T-helper 9 cell (primary cell): ENCODE results near the gene PPP3CA.
"Not testable (repeated sequence)": the region's sequence is repeated elsewhere in the genome, so short reads cannot be mapped to it uniquely, and the experiment has no call there.

Source experiments
- DNase-seq: peaks from one replicate; pipeline ENCODE4 v3.0.0-alpha.2; 2020

PPP3CA gene

GRCh38 chr4:101200561-101200960 lies 146.8 kb downstream of the PPP3CA start:
- DNase-seq: no peak

GRCh38 chr4:101199507-101200285 lies 147.6 kb downstream of the PPP3CA start:
- no peak for DNase-seq

GRCh38 chr4:101198682-101199339 lies 148.5 kb downstream of the PPP3CA start:
- DNase-seq: no peak

- no peak for DNase-seq
Observed at GRCh38 chr4:101197350-101197749, 150.0 kb downstream of the PPP3CA start.

GRCh38 chr4:101192244-101192643 lies 155.1 kb downstream of the PPP3CA start:
- DNase-seq: no peak

GRCh38 chr4:101191302-101192098 lies 155.8 kb downstream of the PPP3CA start:
- DNase-seq: no peak

- no peak for DNase-seq
Observed at GRCh38 chr4:101190751-101191150, 156.6 kb downstream of the PPP3CA start.

- DNase-seq: no peak
Observed at GRCh38 chr4:101188906-101189305, 158.4 kb downstream of the PPP3CA start.

GRCh38 chr4:101187841-101188240 lies 159.5 kb downstream of the PPP3CA start:
- no peak for DNase-seq

- DNase-seq: no peak
Observed at GRCh38 chr4:101186567-101187184, 160.7 kb downstream of the PPP3CA start.

- no peak for DNase-seq
Observed at GRCh38 chr4:101184668-101185067, 162.7 kb downstream of the PPP3CA start.

- no peak for DNase-seq
Observed at GRCh38 chr4:101183666-101184373, 163.5 kb downstream of the PPP3CA start.

GRCh38 chr4:101183221-101183620 lies 164.1 kb downstream of the PPP3CA start:
- DNase-seq: no peak

- not testable (repeated sequence) for DNase-seq
Observed at GRCh38 chr4:101182688-101183087, 164.6 kb downstream of the PPP3CA start.

- DNase-seq: no peak
Observed at GRCh38 chr4:101178731-101179130, 168.6 kb downstream of the PPP3CA start.

GRCh38 chr4:101177154-101177553 lies 170.2 kb downstream of the PPP3CA start:
- no peak for DNase-seq

GRCh38 chr4:101175896-101176676 lies 171.2 kb downstream of the PPP3CA start:
- DNase-seq: no peak

- DNase-seq: no peak
Observed at GRCh38 chr4:101174679-101175345, 172.5 kb downstream of the PPP3CA start.

GRCh38 chr4:101172369-101172768 lies 175.0 kb downstream of the PPP3CA start:
- DNase-seq: no peak

- DNase-seq: no peak
Observed at GRCh38 chr4:101171747-101172146, 175.6 kb downstream of the PPP3CA start.
